Liver (tissue), 9 donors: ENCODE measurements around the gene PPDPF. TPM values are rescaled to one million over a fixed set of nuclear protein-coding genes. Genes with fewer than 3 reads are reported as not detected.

Experiments
- DNase-seq: peaks from one replicate; pipeline ENCODE4 v3.0.0-alpha.2; 2017; ENCODE audit warnings: low spot score
- H3K27ac ChIP-seq, 2 donors: one replicate each; pipeline ENCODE4 v1.7.0; 2013; ENCODE audit warnings: inconsistent platforms in 2 of 2, low read length in 2 of 2, control low read depth in 1 of 2, low read depth in 1 of 2, mild to moderate bottlenecking in 1 of 2
- H3K27me3 ChIP-seq, 4 donors: one replicate each; pipeline versions ENCODE4 v1.6.1 to v1.7.0; 2013; ENCODE audit warnings: low read length in 3 of 4, inconsistent platforms in 1 of 4, mild to moderate bottlenecking in 1 of 4, moderate library complexity in 1 of 4; ENCODE audit not compliant: control insufficient read depth in 4 of 4, insufficient read depth in 4 of 4
- H3K36me3 ChIP-seq, 4 donors: one replicate each; pipeline versions ENCODE4 v1.6.1 to v1.7.0; 2013; ENCODE audit warnings: low read length in 3 of 4, mild to moderate bottlenecking in 3 of 4, low read depth in 1 of 4, moderate library complexity in 1 of 4; ENCODE audit not compliant: control insufficient read depth in 4 of 4, insufficient read depth in 3 of 4
- H3K4me1 ChIP-seq, 4 donors: one replicate each; pipeline versions ENCODE4 v1.6.1 to v1.7.0; 2013; ENCODE audit warnings: low read length in 3 of 4, mild to moderate bottlenecking in 3 of 4, moderate library complexity in 1 of 4; ENCODE audit not compliant: control insufficient read depth in 4 of 4, insufficient read depth in 4 of 4
- H3K4me3 ChIP-seq, 3 donors: one replicate each; pipeline versions ENCODE4 v1.6.1 to v1.7.0; 2013; ENCODE audit warnings: low read length in 3 of 3, control low read depth in 1 of 3, low read depth in 1 of 3, mild to moderate bottlenecking in 1 of 3
- H3K9ac ChIP-seq, 2 donors: one replicate each; pipeline ENCODE4 v1.7.0; 2013; ENCODE audit warnings: low read length in 2 of 2, mild to moderate bottlenecking in 2 of 2, moderate library complexity in 2 of 2, control low read depth in 1 of 2, low read depth in 1 of 2
- H3K9me3 ChIP-seq, 4 donors: one replicate each; pipeline versions ENCODE4 v1.6.1 to v1.7.0; 2013; ENCODE audit warnings: low read length in 3 of 4; ENCODE audit not compliant: control insufficient read depth in 4 of 4
- ATF3 ChIP-seq: IDR thresholded peaks from 2 replicates; pipeline ENCODE4 v1.6.1; 2016; ENCODE audit warnings: antibody characterized with exemption
- EGR1 ChIP-seq, 2 donors: IDR thresholded peaks; 2 replicates each; pipeline ENCODE4 v1.6.1; 2016 to 2018; ENCODE audit warnings: antibody characterized with exemption in 2 of 2, low read depth in 2 of 2
- FOXA1 ChIP-seq: IDR thresholded peaks from 2 replicates; pipeline ENCODE4 v1.6.1; 2016; ENCODE audit warnings: antibody characterized with exemption
- FOXA2 ChIP-seq: IDR thresholded peaks from 2 replicates; pipeline ENCODE4 v1.6.1; 2016; ENCODE audit warnings: antibody characterized with exemption
- GABPA ChIP-seq, 2 donors: IDR thresholded peaks in 1 of 2; conservative IDR thresholded peaks in 1 of 2; 2 replicates each; pipeline ENCODE4 v1.6.1; 2016; ENCODE audit warnings: antibody characterized with exemption in 2 of 2, mild to moderate bottlenecking in 1 of 2, moderate library complexity in 1 of 2
- HNF4A ChIP-seq, 2 donors: conservative IDR thresholded peaks; 2 replicates each; pipeline ENCODE4 v1.6.1; 2016; ENCODE audit warnings: antibody characterized with exemption in 2 of 2, mild to moderate bottlenecking in 2 of 2
- HNF4G ChIP-seq: IDR thresholded peaks from 2 replicates; pipeline ENCODE4 v1.6.1; 2016; ENCODE audit warnings: antibody characterized with exemption
- JUND ChIP-seq, 2 donors: IDR thresholded peaks; 2 replicates each; pipeline ENCODE4 v1.6.1; 2016; ENCODE audit warnings: antibody characterized with exemption in 2 of 2
- MAX ChIP-seq: IDR thresholded peaks from 2 replicates; pipeline ENCODE4 v1.6.1; 2016; ENCODE audit warnings: antibody characterized with exemption
- NR2F2 ChIP-seq: IDR thresholded peaks from 2 replicates; pipeline ENCODE4 v1.6.1; 2016; ENCODE audit warnings: antibody characterized with exemption
- RAD21 ChIP-seq, 2 donors: IDR thresholded peaks; 2 replicates each; pipeline ENCODE4 v1.6.1; 2016; ENCODE audit warnings: antibody characterized with exemption in 2 of 2, mild to moderate bottlenecking in 2 of 2
- REST ChIP-seq: IDR thresholded peaks from 2 replicates; pipeline ENCODE4 v1.6.1; 2016; ENCODE audit warnings: antibody characterized with exemption, mild to moderate bottlenecking
- RXRA ChIP-seq, 2 donors: IDR thresholded peaks; 2 replicates each; pipeline ENCODE4 v1.6.1; 2017 to 2018; ENCODE audit warnings: antibody characterized with exemption in 2 of 2, mild to moderate bottlenecking in 1 of 2
- SP1 ChIP-seq: IDR thresholded peaks from 2 replicates; pipeline ENCODE4 v1.6.1; 2018; ENCODE audit warnings: antibody characterized with exemption, mild to moderate bottlenecking
- TAF1 ChIP-seq: conservative IDR thresholded peaks from 2 replicates; pipeline ENCODE4 v1.6.1; 2016; ENCODE audit warnings: antibody characterized with exemption, mild to moderate bottlenecking
- YY1 ChIP-seq: IDR thresholded peaks from 2 replicates; pipeline ENCODE4 v1.6.1; 2016; ENCODE audit warnings: antibody characterized with exemption, mild to moderate bottlenecking
- ZBTB33 ChIP-seq: IDR thresholded peaks from 2 replicates; pipeline ENCODE4 v1.6.1; 2016; ENCODE audit warnings: antibody characterized with exemption
- WGBS: extraction: QIAGEN DNeasy Blood & Tissue Kit; methylation state at CpG from one replicate; pipeline ENCODE4 v1.1.7; 2013; 5-methylcytosine and 5-hydroxymethylcytosine counted together
- polyA plus RNA-seq, 2 donors: library from polyadenylated mRNA; stranded (reverse) in 1 of 2; unstranded in 1 of 2; fragments of 200-250 nt in 1 of 2; fragments of >200 nt in 1 of 2; fragmentation: Nextera tagmentation in 1 of 2; extraction: Ambion mirVana in 1 of 2; gene quantifications; one replicate each; pipeline versions ENCODE4 v1.2.1 to v1.2.3, GENCODE V29; 2013 to 2015
- total RNA-seq, 2 donors: library from RNA; depleted of rRNA; stranded (reverse); fragments of >200 nt; gene quantifications; one replicate each; pipeline ENCODE4 v1.2.3, GENCODE V29; 2014
- donor health status: healthy.
- donor health status: healthy.
- donor health status: healthy.
- donor health status: healthy.
- donor health status: healthy.

Gene PPDPF
- total and polyA plus RNA-seq, 4 donors: 8.3 to 196 (median 25.3) TPM

GRCh38 chr20:63482021-63482587 is 38.5 kb upstream of the PPDPF start:
- H3K9ac ChIP-seq: no peak overlapping the region
- no peak overlapping the region for H3K27ac ChIP-seq
- peaks cover 0 to 8% (median 2%) of the 10 kb centered on the region in 4 donors for H3K27me3 ChIP-seq
- WGBS: 46% methylated on average over 11 of the region's 11 CpGs
- no peaks in the 10 kb centered on the region for H3K36me3 ChIP-seq
- TF ChIP-seq FOXA2 (no peak), EGR1 (IDR thresholded peaks at IDR 0.05; ENCODE audit: low read depth in 2 of 2) (no peak), NR2F2 (no peak), HNF4A (conservative IDR thresholded peaks at IDR 0.05) (no peak), GABPA (IDR thresholded peaks at IDR 0.05 in 1 of 2, conservative IDR thresholded peaks at IDR 0.05 in 1 of 2) (no peak), RXRA (IDR thresholded peaks at IDR 0.05) (no peak), FOXA1 (no peak), SP1 (no peak), JUND (IDR thresholded peaks at IDR 0.05) (no peak), YY1 (no peak)
- H3K4me1 ChIP-seq: peaks cover 0 to 6% (median 0%) of the 10 kb centered on the region in 4 donors
- DNase-seq: no peak
- H3K4me3 ChIP-seq: no peak overlapping the region
- H3K9me3 ChIP-seq: peaks cover 0 to 2% (median 0%) of the 10 kb centered on the region in 4 donors

GRCh38 chr20:63483834-63484233 is 36.7 kb upstream of the PPDPF start:
- Histone ChIP-seq H3K4me3 (no peak overlapping the region), H3K4me1 (peaks cover 0 to 6% (median 0%) of the 10 kb centered on the region in 4 donors), H3K27ac (no peak overlapping the region), H3K36me3 (no peaks in the 10 kb centered on the region), H3K9me3 (peaks cover 0 to 2% (median 0%) of the 10 kb centered on the region in 4 donors), H3K27me3 (peaks cover 2 to 12% (median 6%) of the 10 kb centered on the region in 4 donors), H3K9ac (no peak overlapping the region)
- TF ChIP-seq YY1: no peak
- no peak for TF ChIP-seq JUND (IDR thresholded peaks at IDR 0.05)
- TF ChIP-seq HNF4A (conservative IDR thresholded peaks at IDR 0.05): no peak
- TF ChIP-seq MAX: no peak
- no peak for TF ChIP-seq FOXA1
- TF ChIP-seq SP1: no peak
- TF ChIP-seq HNF4G: no peak
- TF ChIP-seq FOXA2: no peak
- TF ChIP-seq RXRA (IDR thresholded peaks at IDR 0.05): no peak
- 69% methylated on average over 12 of the region's 12 CpGs for WGBS
- no peak for DNase-seq

- peaks cover 2 to 9% (median 7%) of the 10 kb centered on the region in 4 donors for H3K27me3 ChIP-seq
- peaks cover 0 to 2% (median 0%) of the 10 kb centered on the region in 4 donors for H3K9me3 ChIP-seq
- no peak overlapping the region for H3K4me3 ChIP-seq
- no peak for DNase-seq
- TF ChIP-seq REST (no peak), NR2F2 (no peak), ZBTB33 (no peak), RAD21 (IDR thresholded peaks at IDR 0.05) (no peak), TAF1 (no peak), MAX (no peak), RXRA (IDR thresholded peaks at IDR 0.05) (no peak), JUND (IDR thresholded peaks at IDR 0.05) (no peak), GABPA (IDR thresholded peaks at IDR 0.05 in 1 of 2, conservative IDR thresholded peaks at IDR 0.05 in 1 of 2) (no peak), ATF3 (no peak), EGR1 (IDR thresholded peaks at IDR 0.05; ENCODE audit: low read depth in 2 of 2) (no peak), YY1 (no peak), HNF4G (no peak)
- H3K36me3 ChIP-seq: no peaks in the 10 kb centered on the region
- no peak overlapping the region for H3K9ac ChIP-seq
- H3K27ac ChIP-seq: no peak overlapping the region
- WGBS: 55% methylated on average over 17 of the region's 17 CpGs
- peaks cover 0 to 6% (median 0%) of the 10 kb centered on the region in 4 donors for H3K4me1 ChIP-seq
These were observed 36.3 kb upstream of the PPDPF start for GRCh38 chr20:63484236-63484635.
